GM21447 (cell line): ENCODE measurements around the gene ARPC1B.
"Not testable (repeated sequence)": the region's sequence is repeated elsewhere in the genome, so short reads cannot be mapped to it uniquely, and the experiment has no call there.

Source experiments
- ATAC-seq: cut with Tn5 transposase; IDR thresholded peaks from one replicate; pipeline ENCODE4 v1.9.1; 2021; ENCODE audit not compliant: unreplicated experiment

The ARPC1B gene

DNA sequence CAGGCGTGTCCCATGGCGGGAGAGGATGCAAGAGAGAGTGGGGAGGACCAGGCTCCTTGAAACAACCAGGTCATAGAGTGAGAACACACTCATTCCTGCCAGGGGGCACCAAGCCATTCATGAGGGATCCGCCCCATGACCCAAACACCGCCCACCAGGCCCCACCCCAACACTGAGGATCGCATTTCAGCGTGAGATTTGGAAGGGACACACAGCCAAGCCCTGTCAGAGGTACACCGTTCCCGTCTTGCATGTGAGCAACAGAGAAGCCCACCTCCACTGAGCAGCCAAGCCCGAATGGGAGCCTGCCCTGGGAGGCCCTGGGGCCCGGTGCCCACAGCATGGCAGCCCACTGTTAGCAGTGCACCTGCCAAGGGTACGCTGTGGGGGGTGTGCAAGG is 7.9 kb upstream of the ARPC1B start:
- no peak for ATAC-seq

GRCh38 chr7:99368750-99369389 is 5.7 kb upstream of the ARPC1B start:
- ATAC-seq = no peak

DNA sequence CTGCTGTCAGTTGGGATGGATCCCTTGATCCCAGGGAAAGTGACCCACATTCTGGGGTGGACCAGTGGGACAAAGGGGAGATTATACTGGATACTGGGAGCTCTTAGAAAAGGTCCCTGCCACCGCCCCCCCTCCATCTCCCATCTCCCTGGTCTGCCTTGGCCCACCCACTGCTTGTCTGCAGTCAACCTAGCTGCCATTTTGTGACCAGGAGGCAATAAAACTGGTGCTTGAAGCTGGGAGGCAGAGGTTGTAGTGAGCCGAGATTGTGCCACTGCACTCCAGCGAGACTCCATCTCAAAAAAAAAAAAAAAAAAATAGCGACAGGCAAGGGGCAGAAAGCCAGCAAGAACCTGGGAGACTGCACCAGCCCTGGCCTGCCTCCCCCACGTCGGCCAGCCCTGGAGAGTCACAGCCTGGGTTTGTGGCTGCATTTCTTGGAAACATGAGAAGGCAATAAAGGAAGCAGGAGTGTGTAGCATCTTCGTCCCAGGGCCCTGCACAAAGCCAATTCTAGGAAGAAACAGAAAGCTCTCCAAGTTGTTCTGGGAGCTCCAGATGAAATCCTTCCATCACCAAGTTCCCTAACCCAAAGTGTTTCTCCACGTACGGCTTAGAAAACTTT is 4.7 kb upstream of the ARPC1B start:
- ATAC-seq = no peak

- no peak for ATAC-seq
These were observed 3.1 kb upstream of the ARPC1B start for GRCh38 chr7:99371376-99371920.

DNA sequence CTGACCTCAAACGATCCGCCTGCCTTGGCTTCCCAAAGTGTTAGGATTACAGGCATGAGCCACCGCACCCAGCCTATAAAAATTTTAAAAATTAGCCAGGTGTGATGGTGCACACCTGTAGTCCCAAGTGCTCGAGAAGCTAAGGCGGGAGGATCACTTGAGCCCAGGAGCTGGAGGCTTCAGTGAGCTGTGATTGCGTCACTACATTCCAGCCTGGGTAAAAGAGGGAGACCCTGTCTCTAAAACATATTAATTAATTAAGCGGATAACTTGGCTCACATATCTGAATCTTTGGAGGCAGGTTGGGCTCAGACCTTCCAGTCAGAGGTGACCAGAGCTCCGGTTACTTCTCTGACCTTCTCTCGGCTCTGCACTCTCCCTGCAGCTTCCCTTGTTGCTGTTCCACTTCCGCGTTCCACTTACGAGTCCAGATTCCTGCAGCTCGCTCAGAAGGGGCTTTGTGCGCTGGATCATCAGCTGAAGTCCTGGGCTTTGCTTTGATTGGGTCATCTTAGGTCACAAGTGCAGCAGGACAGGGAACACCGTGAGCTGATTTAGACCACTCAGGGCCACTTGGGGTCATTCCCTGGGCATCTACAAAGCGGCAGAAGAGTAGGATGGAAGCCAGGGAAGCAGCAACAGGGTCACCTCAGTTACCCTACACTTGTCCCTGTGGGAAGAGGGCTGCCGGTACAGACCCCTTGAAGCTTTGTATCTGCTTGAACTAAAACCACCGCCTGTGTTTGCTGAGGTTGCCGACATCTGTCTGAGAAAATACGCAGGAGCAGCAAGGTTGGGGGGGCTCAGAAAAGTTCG is 2.0 kb upstream of the ARPC1B start:
- no peak for ATAC-seq

GRCh38 chr7:99373091-99374066 is 1.2 kb upstream of the ARPC1B start:
- no peak for ATAC-seq

DNA sequence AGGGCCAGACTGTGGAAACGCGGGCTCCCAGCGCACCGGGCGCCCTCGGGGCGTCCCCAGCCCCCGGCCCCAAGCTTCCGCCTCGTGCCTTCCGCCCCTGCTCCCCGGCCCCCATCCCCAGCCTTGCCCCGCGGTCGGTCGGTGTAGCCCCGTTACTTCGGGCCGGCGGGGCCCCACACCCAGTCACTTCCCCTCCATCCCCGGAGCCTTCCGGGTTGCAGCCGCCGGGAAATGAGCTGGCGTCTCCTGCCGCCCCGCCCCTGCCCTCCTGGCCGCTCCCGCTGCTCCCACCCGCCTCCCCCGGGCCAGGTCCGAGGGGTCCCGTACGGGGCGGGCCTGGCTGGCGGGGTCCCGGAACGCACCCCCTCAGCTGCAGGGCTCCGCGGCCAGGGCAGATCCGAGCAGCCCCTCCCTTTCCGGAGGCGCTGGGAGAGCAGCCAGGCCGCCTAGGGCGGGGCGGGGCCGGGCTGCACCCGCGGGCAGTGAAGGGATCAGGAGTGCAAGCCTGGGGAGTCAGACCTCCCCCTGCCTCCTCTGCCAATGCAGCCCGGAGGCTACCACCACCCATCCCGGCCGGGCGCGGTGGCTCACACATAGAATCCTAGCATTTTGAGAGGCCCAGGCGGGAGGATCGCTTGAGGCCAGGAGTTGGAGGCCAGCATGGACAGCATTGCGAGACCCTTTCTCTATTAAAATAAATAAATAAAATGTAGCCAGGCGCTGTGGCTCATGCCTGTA is 709 bp downstream of the ARPC1B start:
- ATAC-seq = peak; percentile 42

GRCh38 chr7:99379043-99379577 is 4.6 kb downstream of the ARPC1B start:
- ATAC-seq = peak; percentile 23

- not testable (repeated sequence) for ATAC-seq
These were observed 5.1 kb downstream of the ARPC1B start for GRCh38 chr7:99379693-99380031.

DNA sequence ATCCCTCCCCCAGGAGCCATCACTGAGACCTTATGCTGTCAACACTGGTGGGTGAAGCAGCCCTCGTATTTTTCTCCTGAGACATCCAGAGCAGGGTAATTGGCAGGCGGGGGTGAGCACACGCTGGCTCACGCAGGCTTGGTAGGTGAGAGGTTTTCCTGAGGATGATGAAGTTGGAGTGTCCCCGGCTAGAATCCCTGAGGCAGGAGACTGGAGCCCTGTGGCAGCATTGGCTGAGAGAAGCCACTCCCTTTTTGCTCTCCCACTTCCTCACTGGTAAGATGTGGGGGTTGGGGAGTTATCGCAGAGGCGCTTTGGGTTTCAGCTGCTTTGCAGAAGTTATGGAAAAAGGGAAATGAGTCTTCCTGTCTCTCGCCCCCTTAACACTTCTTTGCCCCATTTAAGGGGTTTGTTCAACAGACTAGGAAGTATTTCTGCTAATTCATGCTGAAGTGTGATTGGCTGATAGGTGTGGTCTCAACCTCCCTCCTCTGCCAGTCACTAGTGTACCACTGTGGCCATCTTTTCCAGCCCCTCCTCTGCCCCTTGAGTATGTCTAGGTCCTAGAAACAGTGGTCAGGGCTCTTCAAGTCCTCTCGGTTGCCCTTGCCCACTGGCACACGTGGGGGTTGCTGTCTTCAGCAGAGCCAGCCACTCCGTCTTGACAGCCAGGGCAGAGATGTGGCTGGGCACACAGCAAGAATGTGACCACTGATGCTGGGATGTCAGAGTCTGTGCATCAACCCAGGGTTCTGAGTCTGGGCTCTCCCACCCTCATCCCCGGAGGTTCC is 5.7 kb downstream of the ARPC1B start:
- peak; percentile 49 for ATAC-seq

DNA sequence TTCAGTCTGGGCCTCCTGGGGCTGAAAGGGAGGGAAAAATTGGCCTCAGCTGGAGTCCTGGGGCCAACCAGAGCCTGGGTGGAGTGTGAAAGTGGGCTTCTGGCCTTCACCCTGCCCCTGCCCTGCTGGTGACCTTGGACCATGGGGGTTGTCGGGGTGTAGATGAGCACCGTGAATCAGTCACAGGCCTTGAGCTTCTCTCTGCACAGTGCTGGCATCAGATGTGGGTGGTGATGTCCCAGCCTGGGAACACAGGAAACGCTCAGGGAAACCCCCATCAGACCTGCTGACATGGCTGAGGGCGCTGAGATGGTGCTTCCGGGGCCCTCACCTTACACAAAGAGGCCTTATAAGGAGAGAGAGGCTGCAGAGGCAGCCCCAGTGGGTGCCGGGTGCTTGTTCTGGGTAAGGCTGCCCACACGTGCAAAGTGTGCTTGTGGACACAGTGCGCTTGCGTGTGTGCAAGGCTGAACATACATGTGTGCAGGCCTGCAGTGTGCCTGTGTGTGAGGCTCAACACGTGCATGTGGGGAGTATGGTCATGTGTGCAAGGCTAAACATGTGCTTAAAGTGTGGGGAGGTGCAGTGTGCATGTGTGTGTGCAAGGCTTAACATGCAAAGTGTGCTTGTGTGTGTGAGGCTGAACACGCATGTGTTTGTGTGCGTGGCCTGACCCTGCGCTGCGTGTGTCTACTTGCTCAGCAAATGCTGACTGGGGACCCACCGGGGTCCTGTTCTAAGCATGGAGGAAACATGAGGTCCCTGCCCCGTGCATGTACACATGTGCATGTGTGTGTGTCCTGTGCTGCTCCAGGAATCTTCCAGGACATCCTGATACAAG is 6.5 kb downstream of the ARPC1B start:
- ATAC-seq = peak; percentile 75

DNA sequence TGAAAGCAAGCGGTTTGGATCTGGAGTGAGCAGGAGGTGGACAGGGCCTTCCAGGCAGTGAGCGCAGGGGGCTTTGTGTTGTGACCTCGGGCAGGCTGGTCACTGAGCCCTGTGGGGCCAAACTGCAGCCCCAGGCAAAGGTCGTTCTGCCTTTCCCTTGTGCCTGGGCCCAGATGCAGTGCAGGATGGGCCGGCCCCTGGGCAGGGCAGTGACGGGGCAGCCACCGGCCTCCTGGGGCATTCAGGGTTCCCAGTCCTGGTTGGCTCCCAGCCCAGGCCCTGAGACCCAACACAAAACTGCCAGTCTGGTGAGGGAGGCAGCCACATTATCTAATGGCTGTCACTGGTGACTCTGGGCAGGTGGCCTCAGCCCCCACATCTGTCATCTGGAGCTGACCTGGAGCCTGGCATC is 7.1 kb downstream of the ARPC1B start:
- no peak for ATAC-seq

- no peak for ATAC-seq
These were observed 8.7 kb downstream of the ARPC1B start for GRCh38 chr7:99383203-99383602.

GRCh38 chr7:99383791-99384370 is 9.4 kb downstream of the ARPC1B start:
- no peak for ATAC-seq

GRCh38 chr7:99384523-99384922 is 10.0 kb downstream of the ARPC1B start:
- no peak for ATAC-seq

GRCh38 chr7:99385564-99385963 is 11.0 kb downstream of the ARPC1B start:
- no peak for ATAC-seq

GRCh38 chr7:99386584-99387238 is 12.2 kb downstream of the ARPC1B start:
- no peak for ATAC-seq
